Measurements from ENCODE around the gene CLDN22. TPM values are rescaled to one million over a fixed set of nuclear protein-coding genes. Genes with fewer than 3 reads are reported as not detected.

CLDN22 gene
- total RNA-seq, 1 experiment from 2014 or later, result not detected

DNA sequence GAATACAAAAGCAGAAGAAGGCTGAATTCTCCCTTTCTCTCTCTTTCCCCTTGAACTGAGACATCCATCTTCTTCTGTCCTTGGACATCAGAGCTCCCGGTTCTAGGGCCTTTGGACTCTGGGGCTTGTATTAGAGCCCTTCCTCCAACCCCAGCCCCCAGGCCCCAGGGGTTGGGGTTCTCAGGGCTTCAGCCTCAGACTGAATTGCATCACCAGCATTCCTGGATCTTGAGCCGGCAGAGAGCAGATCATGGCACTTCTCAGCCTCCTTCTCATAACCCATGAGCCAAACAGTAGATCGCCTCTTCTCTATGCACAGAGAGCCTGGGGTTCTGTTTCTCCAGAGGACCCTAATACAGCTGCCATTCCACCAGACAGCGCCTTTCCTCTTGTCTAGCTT is 27.5 kb upstream of the CLDN22 start:
- no peaks in the 10 kb centered on the region for H3K36me3 ChIP-seq (ENCODE audit: control insufficient read depth in 1 of 2, insufficient read depth in 2 of 2, low read length in 2 of 2)
- ATAC-seq (no peak), DNase-seq (ENCODE audit: low read depth, low spot score) (no peak)
- no peak overlapping the region for H2AFZ ChIP-seq (ENCODE audit: low read depth, low read length, poor library complexity, severe bottlenecking)
- ChIA-PET CTCF (no interaction called here), POLR2A (no interaction called here), RAD21 (ENCODE audit: low non-redundant PET in 1 of 2, low total read pairs in 2 of 2, uncharacterized antibody in 2 of 2, unreplicated experiment in 2 of 2) (no interaction called here)
- H3K4me1 ChIP-seq (ENCODE audit: control insufficient read depth in 1 of 2, insufficient read depth in 2 of 2, low read length in 2 of 2), result peaks cover 0 to 12% of the 10 kb centered on the region in 2 experiments; a peak in 1 of 4 replicates
- no peak overlapping the region for H3K27ac ChIP-seq (ENCODE audit: low read depth, low read length)
- TF ChIP-seq TCF7L2 (IDR thresholded peaks at IDR 0.05; ENCODE audit: borderline replicate concordance, extremely low read depth, insufficient read depth, insufficient read length), result no peak
- no peak for TF ChIP-seq ELF1 (IDR thresholded peaks at IDR 0.05; ENCODE audit: borderline replicate concordance, low read depth)
- no peak for TF ChIP-seq SP1 (IDR thresholded peaks at IDR 0.05; ENCODE audit: low read depth)
- no peak for TF ChIP-seq POLR2A (IDR thresholded peaks at IDR 0.05; ENCODE audit: borderline replicate concordance, extremely low read depth, insufficient read depth, insufficient read length)
- no peak for TF ChIP-seq ZFX (IDR thresholded peaks at IDR 0.05)
- TF ChIP-seq, protein P1, sequence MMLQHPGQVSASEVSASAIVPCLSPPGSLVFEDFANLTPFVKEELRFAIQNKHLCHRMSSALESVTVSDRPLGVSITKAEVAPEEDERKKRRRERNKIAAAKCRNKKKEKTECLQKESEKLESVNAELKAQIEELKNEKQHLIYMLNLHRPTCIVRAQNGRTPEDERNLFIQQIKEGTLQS (IDR thresholded peaks at IDR 0.05), result no peak
- no peak for TF ChIP-seq SRF (IDR thresholded peaks at IDR 0.05; ENCODE audit: low read depth)
- TF ChIP-seq FOSL1 (IDR thresholded peaks at IDR 0.05; ENCODE audit: low read depth), result no peak
- TF ChIP-seq EZH2phosphoT487 (IDR thresholded peaks at IDR 0.05; ENCODE audit: borderline replicate concordance), result no peak
- TF ChIP-seq CBX3 (IDR thresholded peaks at IDR 0.05; ENCODE audit: low read depth), result no peak
- TF ChIP-seq, protein P2, sequence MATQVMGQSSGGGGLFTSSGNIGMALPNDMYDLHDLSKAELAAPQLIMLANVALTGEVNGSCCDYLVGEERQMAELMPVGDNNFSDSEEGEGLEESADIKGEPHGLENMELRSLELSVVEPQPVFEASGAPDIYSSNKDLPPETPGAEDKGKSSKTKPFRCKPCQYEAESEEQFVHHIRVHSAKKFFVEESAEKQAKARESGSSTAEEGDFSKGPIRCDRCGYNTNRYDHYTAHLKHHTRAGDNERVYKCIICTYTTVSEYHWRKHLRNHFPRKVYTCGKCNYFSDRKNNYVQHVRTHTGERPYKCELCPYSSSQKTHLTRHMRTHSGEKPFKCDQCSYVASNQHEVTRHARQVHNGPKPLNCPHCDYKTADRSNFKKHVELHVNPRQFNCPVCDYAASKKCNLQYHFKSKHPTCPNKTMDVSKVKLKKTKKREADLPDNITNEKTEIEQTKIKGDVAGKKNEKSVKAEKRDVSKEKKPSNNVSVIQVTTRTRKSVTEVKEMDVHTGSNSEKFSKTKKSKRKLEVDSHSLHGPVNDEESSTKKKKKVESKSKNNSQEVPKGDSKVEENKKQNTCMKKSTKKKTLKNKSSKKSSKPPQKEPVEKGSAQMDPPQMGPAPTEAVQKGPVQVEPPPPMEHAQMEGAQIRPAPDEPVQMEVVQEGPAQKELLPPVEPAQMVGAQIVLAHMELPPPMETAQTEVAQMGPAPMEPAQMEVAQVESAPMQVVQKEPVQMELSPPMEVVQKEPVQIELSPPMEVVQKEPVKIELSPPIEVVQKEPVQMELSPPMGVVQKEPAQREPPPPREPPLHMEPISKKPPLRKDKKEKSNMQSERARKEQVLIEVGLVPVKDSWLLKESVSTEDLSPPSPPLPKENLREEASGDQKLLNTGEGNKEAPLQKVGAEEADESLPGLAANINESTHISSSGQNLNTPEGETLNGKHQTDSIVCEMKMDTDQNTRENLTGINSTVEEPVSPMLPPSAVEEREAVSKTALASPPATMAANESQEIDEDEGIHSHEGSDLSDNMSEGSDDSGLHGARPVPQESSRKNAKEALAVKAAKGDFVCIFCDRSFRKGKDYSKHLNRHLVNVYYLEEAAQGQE (IDR thresholded peaks at IDR 0.05; ENCODE audit: low read depth), result no peak
- TF ChIP-seq JUND (IDR thresholded peaks at IDR 0.05), result no peak
- no peak for TF ChIP-seq EGR1 (IDR thresholded peaks at IDR 0.05; ENCODE audit: low read depth)
- no peak for TF ChIP-seq SIN3A (IDR thresholded peaks at IDR 0.05; ENCODE audit: low read depth)
- TF ChIP-seq RAD21 (IDR thresholded peaks at IDR 0.05; ENCODE audit: low read depth), result no peak
- no peaks in the 10 kb centered on the region for H3K79me2 ChIP-seq (ENCODE audit: insufficient read depth, low read length)
- no peak overlapping the region for H3K4me3 ChIP-seq (replicated peaks in 1 of 2; ENCODE audit: low read depth in 1 of 2, low read length in 2 of 2)
- H3K9ac ChIP-seq (ENCODE audit: low read length), result no peak overlapping the region
- no peaks in the 10 kb centered on the region for H3K27me3 ChIP-seq (ENCODE audit: insufficient read depth, low read length)
- H4K20me1 ChIP-seq (ENCODE audit: insufficient read depth), result no peaks in the 10 kb centered on the region
- no peaks in the 10 kb centered on the region for H3K9me2 ChIP-seq (ENCODE audit: insufficient read depth)
- H3K4me2 ChIP-seq (ENCODE audit: low read length), result no peak overlapping the region
- intact Hi-C loops (cut with micrococcal nuclease), result no loop called here
- no TSS peak for BruUV-seq (replicated peaks)
- no peaks in the 10 kb centered on the region for H3K9me3 ChIP-seq (ENCODE audit: control insufficient read depth in 1 of 2, insufficient read depth in 1 of 2, low read depth in 1 of 2, low read length in 2 of 2)
